IPS DF 19.7 (cell line): Measurements from ENCODE around the gene LRRC56.

Source experiments
- DNase-seq: peaks from one replicate; pipeline ENCODE4 v3.0.0-alpha.2; 2013; ENCODE audit warnings: low read depth, low spot score

LRRC56 gene

GRCh38 chr11:536841-537621 lies at the start of gene LRRC56:
TSS of gene LRRC56 (plus strand) at chr11:537527. CDS start at chr11:540685, 3,158 bp downstream.
- DNase-seq, result no peak

DNA sequence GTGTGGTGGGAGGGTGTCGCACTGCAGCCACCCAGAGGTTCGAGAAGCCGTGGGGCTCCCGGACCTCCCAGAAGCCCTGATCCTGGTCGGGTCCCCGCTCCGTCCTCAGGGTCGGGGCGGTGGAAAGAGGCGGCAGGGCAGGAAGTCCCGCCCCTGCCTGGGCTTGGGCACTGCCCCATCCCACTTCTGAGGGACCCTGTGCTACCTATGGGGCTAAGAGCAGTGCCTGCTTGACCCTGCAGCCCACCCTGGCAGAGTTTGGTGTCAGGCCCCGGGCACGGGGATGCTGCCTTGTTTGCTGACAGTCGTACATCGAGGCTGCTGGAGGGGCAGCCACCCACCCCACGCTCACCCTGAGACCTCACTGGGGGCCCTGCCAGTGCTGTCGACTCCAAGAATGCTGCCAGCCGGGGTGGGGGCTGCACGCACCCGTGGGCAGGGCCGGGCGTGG lies 49.7 kb upstream of the LRRC56 start:
- DNase-seq, result no peak

- DNase-seq, result no peak
These were observed 49.3 kb upstream of the LRRC56 start for GRCh38 chr11:488062-488461.

DNA sequence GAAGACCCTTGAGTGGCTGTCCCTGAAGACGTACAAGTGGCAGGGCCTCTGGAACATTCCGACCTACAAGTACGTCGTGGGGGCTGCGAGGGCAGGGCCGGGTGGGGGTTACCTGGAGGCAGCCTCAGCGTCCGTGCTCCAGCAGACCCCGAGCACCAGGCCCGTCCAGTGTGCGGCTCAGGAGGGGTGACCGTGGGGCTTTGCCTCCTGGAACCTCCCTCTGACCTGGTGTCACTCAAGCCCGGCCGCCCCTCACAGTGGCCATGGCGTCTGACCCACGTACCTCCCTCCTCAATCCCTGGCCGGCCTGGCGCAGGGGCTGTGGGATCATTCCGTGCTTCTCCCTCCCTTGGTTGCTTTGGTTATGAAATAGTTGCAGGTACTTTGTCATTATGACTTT lies 48.7 kb upstream of the LRRC56 start:
- DNase-seq, result no peak

GRCh38 chr11:488992-489391 lies 48.3 kb upstream of the LRRC56 start:
- DNase-seq, result no peak

- no peak for DNase-seq
These were observed 47.6 kb upstream of the LRRC56 start for GRCh38 chr11:489610-490185.

GRCh38 chr11:490186-490929 lies 47.0 kb upstream of the LRRC56 start:
- DNase-seq, result no peak

- DNase-seq, result no peak
These were observed 46.4 kb upstream of the LRRC56 start for GRCh38 chr11:490930-491260.

GRCh38 chr11:491358-491757 lies 46.0 kb upstream of the LRRC56 start:
- DNase-seq, result no peak

GRCh38 chr11:492427-493226 lies 44.7 kb upstream of the LRRC56 start:
- DNase-seq, result no peak

DNA sequence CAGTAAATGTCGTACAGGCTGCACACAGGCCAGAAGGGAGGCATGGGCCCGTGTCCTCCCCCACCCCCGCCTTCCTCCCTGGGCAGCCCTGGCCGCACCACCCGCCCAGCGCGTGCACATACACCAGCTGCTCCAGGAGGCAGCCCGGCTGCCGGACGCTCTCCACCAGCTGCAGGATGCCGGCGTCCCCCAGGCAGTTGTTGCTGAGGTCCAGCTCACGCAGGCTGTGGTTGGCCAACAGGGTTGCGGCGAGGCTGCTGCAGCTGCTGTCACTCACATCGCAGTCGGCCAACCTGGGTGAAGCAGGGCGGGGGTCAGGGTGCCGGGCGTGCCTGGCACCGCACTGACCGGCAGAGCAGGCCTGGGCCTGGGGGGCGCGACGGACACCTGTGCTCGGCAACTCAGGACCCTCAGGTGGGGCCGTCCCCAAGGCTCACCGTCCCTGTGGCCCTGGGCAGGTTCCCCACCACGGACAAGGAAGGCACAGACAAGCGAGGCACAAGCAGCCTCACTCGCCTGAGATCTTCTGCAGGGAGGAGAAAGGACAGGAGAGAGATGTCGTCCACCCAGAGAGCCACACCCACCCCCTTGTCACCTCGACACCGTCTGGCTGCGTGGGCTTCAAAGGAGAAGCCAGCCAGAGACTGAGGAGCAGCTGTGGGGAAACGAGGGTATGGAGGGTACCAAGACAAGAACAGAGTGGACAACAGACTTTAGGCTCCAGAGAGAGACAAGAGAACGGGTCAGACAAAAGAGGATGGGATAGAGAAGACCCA lies 42.4 kb upstream of the LRRC56 start:
- DNase-seq, result no peak

DNA sequence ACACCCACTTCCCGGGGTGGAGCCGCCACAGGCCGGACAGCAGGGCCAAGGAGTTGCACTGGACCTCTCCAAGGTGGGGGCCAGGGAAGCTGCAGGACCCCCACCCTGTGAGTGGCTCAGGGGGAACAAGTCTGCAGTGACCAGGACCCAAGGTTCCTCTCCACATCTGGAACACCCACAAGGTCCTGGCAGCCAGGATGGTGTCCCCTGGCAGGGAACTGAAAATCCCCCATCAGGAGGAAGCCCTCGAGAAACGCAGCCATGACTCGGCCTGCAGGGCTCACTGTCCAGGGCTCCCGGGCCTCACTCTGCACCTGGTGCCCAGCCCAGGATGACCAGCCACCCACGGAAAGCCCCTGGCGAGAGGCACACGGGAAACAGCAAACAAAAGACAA lies 41.8 kb upstream of the LRRC56 start:
- no peak for DNase-seq

- no peak for DNase-seq
These were observed 40.3 kb upstream of the LRRC56 start for GRCh38 chr11:496834-497564.

DNA sequence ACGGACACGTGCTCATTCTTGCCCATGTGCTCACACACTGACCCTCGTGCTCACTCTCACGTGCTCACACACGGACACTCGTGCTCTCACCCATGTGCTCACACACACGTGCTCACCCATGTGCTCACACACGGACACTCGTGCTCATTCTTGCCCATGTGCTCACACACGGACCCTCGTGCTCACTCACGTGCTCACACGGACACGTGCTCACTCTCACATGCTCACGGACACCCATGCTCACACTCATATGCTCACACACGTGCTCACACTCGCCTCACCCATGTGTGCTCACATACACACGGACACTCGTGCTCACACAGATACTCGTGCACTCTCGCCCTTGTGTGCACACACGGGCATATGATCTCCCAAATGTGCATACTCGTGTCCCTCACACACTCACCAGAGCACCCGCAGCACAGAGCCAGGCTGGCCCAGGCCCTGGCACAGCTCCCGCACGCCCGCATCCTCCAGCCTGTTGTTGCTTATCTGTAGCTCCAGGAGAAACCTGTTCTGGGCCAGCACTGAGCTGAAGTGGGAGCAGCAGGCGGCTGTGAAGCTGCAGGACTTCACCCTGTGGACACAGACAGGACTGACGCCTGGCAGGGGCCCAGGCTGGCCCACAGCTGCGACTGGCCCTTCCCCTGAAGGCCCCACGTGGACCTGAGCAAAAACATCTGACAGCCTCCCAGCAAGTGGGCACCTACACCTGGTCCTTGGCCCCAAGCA lies 39.6 kb upstream of the LRRC56 start:
- DNase-seq, result no peak

DNA sequence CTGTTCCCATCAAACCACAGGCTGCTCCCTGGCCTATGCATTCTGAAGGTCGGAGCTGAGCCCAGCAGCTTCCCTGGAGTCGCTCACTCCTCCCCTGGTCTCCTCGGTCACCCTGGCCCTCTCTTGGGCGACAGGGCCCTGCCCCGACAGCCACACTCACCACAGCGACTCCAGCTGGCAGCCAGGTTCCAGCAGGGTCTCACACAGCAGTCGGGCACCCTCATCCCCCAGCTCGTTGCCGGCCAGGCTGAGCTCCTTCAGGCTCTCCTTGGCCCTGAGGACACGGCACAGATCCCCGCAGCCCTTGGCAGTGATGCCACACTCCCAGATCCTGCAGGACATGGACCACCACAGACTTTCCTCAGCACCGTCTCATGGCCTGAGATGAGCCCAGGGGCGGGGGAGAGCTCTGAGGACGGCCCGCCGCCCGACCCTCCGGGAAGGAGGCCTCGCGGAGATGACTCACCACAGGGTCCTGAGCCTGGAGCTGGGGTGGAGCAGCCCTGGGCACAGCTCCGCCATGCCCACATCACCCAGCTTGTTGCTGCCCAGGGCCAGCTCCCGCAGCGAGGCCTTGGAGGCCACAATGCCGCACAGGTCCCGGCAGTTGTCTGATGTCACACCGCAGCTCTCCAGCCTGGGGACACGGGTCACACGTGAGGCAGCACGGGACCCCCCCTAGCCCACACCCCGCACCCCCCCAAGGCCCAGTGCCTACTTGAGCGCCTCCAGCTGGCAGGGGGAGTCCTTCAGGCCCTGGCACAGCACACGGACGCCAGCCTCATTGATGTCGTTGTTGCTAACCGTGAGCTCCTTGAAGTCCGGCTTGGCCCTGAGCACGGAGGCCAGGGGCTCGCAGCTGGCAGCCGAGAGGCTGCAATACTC lies 38.8 kb upstream of the LRRC56 start:
- no peak for DNase-seq

GRCh38 chr11:499201-500076 lies 37.9 kb upstream of the LRRC56 start:
- no peak for DNase-seq

GRCh38 chr11:501001-501682 lies 36.2 kb upstream of the LRRC56 start:
- DNase-seq, result no peak
